Jurkat, Clone E6-1 (cell line): Measurements from ENCODE around the gene MRGPRX4.

ENCODE experiments used
- DNase-seq: peaks from one replicate; pipeline ENCODE4 v3.0.0-alpha.2; 2011; ENCODE audit warnings: low read depth, low spot score
- H3K4me3 ChIP-seq: 2 replicates; pipeline ENCODE4 v1.5.1; 2011; ENCODE audit warnings: mild to moderate bottlenecking, low read length, control low read depth, moderate library complexity

MRGPRX4 gene

GRCh38 chr11:18204220-18204619, 31.6 kb downstream of the MRGPRX4 start:
- no peak overlapping the region for H3K4me3 ChIP-seq
- no peak for DNase-seq

GRCh38 chr11:18204771-18205170, 32.1 kb downstream of the MRGPRX4 start:
- no peak overlapping the region for H3K4me3 ChIP-seq
- DNase-seq, result no peak

GRCh38 chr11:18209058-18209457, 36.4 kb downstream of the MRGPRX4 start:
- no peak overlapping the region for H3K4me3 ChIP-seq
- DNase-seq, result no peak

- DNase-seq, result no peak
- no peak overlapping the region for H3K4me3 ChIP-seq
Observed at GRCh38 chr11:18221274-18221876, 48.7 kb downstream of the MRGPRX4 start.

- DNase-seq, result no peak
- H3K4me3 ChIP-seq, result no peak overlapping the region
Observed at GRCh38 chr11:18222814-18223421, 50.3 kb downstream of the MRGPRX4 start.
